ENCODE results near the gene MRAP2.
"Not testable (repeated sequence)": the region's sequence is repeated elsewhere in the genome, so short reads cannot be mapped to it uniquely, and the experiment has no call there.

The MRAP2 gene

DNA sequence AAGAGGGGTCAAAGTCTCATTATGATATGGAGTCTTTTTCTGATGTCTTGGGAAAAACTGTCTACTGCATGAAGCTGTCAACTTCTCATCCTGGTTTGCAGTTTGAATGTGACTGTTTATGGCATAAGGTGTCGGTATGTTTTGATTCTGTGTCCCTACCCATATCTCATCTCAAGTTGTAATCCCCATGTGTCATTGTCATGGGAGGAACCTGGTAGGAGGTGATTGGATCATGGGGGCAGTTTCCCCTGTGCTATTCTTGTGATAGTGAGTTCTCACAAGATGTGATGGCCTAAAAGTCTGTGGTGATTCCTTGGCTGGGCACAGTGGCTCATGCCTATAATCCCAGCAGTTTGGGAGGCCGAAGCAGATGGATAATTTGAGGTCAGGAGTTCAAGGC lies 47.6 kb downstream of the MRAP2 start:
- no peak for DNase-seq

DNA sequence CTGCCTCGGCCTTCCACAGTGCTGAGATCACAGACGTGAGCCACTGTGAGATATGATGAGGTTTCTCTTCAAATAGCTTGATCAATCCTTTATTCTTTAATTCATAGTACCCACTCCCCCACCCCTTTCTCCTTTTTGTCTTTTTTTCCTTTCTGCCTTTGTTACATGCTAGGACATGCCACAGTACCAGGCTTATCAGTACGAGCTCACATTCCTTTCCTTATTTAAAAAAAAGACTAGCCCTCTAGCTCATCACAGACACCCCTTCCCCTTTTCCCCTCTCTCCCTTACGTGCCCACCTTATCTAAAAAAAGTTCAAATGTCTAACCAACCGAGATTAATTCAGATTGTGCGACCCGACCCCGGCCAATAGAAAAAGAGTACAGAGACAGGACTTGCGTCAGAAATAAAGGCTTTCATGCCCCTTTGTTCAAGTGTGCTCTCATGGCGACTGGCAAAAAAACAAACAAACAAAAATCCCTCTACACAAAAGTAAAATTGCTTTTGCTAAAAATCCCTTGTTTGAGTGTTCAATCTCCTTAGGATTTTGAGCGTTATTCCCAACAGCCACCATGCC lies 49.2 kb downstream of the MRAP2 start:
- no peak for DNase-seq

DNA sequence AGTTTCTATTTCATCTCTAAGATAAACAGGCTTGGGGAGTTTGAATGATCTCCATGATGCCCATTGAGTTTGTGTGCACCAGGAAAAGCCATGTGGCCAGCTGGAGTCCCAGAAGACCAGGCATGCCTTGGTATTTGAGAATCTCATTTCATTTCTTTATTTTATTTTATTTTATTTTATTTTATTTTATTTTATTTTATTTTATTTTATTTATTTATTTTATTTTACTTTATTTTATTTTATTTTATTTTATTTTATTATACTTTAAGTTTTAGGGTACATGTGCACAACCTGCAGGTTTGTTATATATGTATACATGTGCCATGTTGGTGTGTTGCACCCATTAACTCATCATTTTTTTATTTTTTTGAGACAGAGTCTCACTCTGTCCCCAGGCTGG lies 51.1 kb downstream of the MRAP2 start:
- DNase-seq = not testable (repeated sequence)

DNA sequence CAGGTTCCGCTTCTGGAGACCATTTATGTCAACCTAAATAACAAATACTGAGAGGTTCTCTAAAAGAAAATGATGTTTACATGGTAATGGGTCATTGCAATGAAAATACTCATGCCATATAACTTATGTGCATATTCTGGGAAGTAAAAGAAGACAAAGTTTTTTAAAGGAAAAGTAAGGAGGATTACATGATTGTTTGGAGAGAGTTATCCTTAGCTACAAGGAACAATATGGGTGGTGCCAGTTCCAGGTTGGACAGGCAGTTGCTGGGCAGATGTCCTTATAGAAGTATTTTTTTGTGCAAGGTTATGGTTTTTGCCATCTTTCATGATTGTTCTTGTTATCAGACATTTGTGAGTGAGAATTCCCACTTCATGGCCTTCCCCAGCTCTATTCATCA lies 52.5 kb downstream of the MRAP2 start:
- DNase-seq = no peak

DNA sequence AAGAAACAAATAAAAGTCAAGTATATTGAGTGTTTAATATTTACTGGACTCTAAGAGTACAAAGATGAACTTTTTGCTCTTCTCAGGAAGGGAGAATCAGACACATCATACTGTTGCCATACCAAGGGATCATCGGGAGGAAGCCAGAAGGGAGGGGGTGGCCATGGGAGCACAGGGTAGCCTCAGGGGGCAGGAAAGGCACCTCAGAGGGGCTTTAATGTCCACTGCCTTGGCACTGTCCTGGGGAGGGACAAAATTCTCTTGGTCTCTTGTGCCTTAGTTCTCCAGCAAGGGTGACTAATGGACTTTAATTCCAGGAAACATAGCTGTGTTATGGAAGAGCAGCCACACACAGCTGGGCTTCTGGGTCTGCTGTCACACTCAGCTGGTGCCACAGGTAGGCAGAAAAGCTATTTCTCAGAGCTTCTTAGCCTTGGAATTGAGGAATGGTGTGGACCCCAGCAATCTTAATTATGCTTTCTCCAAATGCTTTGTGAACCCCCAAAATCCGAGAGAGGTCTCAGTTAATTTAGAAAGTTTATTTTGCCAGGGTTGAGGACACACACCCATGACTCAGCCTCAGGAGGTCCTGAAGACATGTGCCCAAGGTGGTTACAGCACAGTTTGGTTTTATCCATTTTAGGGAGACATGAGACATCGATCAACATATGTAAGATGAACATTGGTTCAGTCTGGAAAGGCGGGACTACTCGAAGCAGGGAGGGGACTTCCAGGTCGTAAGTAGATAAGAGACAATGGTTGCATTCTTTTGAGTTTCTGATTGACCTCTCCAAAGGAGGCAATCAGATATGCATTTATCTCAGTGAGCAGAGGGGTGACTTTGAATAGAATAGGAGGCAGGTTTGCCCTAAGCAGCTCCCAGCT lies 53.2 kb downstream of the MRAP2 start:
- DNase-seq = no peak

DNA sequence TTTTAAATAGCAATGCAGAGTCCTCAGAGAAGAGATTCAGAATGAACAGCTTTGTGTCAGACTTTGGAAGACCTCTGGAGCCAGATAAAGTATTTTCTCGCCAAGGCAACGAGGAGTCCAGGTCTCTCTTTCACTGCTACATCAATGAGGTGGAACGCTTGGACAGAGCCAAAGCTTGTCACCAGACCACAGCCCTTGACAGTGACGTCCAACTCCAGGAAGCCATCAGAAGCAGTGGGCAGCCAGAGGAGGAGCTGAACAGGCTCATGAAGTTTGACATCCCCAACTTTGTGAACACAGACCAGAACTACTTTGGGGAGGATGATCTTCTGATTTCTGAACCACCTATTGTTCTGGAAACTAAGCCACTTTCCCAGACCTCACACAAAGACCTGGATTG lies 55.5 kb downstream of the MRAP2 start:
- no peak for DNase-seq

DNA sequence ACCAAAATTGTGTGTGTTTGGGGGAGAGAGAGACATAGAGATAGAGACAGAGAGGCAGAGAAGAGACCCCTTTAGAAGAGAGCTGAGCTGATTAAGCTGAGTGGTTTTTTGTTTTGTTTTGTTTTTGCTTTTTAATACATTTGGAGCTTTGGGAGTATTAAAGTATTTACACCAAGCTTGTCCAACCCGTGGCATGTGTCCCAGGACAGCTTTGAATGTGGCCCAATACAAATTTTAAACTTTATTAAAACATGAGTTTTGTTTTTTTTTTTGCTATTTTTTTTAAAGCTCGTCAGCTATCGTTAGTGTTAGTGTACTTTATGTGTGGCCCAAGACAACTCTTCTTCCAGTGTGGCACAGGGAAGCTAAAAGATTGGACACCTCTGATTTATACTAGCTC lies 56.0 kb downstream of the MRAP2 start:
- DNase-seq = no peak

DNA sequence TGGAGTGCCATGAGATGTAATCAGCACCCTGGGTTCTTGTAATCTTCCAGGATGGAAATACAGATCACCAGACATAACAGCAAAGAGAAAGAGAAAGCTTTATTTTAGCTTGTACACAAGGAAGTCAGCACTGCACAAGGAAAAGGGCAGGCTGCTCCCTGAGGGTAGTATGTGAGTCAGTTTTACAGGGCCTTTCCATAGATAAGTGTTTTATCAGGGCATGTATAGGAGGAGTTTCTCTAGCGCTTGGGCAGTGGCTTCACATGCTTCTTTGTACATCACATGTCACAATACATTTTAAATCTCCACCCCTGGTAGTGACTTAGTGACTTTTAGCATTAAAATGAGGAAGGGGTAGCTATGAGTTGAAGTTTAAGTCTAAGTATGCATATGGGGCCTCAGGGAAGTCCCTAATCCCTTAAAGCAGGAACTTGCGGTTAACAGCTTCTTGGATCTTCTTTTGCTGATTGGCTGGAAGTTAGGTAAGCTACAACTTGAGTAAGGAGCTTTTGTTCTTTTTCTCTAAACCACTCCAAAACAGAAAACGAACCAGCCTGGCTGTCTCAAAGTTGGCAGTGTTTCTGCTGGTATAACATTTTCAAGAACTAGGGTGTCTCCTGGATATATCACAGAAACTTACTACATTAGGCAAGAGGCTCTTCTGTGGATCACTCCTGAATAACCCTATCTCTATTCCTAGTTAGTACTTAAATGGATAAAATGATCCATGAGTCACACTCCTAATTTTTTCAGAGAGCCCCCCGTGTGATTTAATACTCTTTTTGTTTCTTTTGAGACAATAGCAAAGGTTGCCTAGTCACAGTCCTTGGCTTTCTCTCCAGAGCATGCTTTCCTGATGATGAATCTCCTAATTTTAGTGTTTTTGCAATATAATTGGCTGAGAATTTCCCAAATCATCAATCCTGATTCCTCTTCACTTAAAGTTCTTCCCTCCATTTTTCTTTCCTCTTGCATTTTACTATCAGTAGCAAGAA lies 60.2 kb downstream of the MRAP2 start:
- DNase-seq = no peak

DNA sequence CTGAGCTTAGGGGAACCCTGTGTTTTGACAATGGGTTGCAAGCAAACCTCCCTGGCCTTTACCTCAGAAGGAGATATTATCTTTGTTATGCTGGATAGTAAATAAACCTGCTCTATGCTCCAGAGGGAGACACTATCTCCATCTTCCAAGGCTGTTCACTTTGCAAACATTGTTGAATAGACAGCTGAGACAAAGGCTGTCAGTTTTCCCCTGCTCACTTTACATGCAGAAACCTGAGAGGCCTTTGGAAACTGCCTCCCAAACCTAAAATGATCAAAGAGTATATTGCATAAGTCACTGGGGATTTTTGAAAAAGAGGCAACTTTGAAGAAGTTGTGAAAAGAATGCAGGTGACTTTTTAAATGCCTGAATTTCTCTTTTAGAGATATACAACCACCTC lies 61.6 kb downstream of the MRAP2 start:
- no peak for DNase-seq

DNA sequence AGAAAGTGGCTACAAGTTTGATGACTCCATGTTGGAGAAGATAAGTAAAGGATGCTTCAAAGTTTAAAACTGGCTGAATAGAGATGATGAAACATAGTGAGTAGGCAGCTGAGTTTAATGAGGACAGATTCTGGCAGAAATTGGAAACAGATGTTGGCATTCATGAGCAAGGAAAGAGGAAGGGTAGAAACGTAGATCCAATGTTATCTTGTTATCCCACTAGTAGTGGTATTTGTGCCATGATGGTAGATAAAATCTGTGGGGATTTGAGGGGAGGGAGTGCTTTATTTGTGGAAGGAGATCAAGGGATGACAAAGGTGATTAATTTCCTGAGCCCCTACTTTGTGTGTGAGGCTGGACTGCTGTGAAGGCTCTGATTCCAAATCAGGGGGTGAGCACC lies 69.5 kb downstream of the MRAP2 start:
- DNase-seq = no peak

DNA sequence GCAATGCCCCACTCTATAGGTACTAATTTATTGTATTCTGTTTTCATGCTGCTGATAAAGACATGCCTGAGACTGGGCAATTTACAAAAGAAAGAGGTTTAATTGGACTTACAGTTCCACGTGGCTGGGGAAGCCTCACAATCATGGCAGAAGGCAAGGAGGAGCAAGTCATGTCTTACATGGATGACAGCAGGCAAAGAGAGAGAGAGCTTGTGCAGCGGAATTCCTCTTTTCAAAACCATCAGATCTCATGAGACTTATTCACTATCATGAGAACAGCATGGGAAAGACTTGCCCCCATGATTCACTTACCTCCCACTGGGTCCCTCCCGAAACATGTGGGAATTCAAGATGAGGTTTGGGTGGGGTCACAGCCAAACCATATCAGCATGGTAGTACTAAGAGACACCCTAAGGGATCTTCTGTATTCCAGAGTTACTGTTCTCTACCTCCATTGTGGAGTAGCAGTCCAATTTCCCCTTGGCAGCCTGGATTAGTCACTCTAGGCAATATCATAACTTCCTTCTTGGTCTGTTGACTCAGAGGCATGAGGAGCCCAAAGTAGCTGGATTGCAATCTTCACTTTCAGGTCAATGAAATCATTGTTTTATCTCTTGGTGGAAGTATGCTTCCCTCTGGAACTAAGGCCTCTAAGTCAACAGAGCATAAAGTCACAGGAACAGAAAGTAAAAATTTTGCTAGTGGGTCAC lies 71.8 kb downstream of the MRAP2 start:
- not testable (repeated sequence) for DNase-seq

DNA sequence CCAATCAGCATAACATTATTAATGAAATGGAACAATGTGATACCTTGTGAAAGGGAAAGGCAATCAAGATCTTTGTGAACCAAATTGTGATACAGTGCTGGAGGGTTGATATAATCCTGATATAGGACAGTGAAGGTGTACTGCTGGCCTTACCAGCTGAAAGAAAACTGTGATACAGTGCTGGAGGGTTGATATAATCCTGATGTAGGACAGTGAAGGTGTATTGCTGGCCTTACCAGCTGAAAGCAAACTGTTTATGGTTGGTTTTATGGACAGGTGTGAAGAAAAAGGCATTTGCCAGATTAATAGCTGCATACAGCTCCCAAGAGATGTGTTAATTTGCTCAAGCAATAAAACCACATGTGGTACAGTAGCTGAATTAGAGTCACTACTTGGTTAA lies 73.9 kb downstream of the MRAP2 start:
- no peak for DNase-seq

DNA sequence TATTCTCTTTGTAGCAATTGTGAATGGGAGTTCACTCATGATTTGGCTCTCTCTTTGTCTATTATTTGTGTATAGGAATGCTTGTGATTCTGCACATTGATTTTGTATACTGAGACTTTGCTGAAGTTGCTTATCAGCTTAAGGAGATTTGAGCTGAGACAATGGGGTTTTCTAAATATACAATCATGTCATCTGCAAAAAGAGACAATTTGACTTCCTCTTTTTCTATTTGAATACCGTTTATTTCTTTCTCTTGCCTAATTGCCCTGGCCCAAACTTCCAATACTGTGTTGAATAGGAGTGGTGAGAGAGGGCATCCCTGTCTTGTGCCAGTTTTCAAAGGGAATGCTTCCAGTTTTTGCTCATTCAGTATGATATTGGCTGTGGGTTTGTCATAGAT lies 77.8 kb downstream of the MRAP2 start:
- DNase-seq = not testable (repeated sequence)

DNA sequence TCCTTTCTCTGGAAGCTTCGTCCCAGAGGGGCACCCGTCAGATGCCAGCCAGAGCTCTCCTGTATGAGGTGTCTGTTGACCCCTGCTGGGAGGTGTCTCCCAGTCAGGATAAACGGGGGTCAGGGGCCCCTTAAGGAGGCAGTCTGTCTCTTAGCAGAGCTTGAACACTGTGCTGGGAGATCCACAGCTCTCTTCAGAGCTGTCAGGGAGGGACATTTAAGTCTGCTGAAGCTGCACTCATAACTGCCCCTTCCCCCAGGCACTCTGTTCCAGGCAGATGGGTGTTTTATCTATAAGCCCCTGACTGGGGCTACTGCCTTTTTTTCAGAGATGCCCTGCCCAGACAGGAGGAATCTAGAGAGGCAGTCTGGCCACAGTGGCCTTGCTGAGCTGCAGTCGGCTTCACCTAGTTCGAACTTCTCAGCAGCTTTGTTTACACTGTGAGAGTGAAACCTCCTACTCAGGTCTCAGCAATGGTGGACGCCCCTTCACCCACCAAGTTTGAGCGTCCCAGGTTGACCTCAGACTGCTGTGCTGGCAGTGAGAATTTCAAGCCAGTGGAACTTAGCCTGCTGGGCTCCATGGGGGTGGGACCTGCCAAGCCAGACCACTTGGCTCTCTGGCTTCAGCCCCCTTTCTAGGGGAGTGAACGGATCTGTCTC lies 81.5 kb downstream of the MRAP2 start:
- not testable (repeated sequence) for DNase-seq

DNA sequence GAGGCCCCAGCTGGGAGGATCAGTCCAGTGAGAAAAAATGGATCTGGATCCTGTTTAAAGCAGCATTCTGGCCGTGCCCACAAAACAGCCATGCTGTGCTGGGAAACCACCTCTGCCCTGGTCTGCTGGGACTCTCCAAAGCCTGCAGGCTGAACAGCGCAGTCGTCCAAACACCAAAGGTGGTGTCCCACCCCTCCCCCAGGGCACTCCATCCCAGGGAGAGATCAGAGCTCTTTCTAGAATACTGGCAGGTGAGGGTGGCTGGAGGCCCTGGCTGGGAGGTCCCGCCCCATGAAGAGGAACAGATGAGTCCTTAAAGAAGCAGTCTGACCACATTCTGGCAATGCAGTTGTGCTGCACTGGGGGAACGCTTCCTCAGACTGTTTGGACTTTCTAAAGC lies 84.6 kb downstream of the MRAP2 start:
- DNase-seq = no peak

DNA sequence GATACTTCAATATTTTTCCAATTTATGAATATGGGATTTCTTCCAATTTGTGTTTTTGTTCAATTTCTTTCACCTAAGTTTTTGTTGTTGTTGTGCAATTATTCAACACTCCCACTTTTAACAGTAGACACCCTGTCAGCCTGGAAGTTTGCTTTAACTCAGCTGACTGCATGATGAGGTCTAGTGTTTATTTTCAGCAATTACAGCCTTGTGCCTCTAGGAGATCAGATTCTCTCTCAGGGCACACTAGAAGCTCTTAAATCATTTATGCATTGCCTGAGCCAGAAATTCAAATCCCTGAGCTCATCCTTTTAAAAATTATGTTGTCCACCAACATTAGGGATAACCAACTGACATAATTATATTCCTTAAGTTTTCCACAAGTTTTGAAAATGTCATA lies 85.7 kb downstream of the MRAP2 start:
- DNase-seq = no peak

DNA sequence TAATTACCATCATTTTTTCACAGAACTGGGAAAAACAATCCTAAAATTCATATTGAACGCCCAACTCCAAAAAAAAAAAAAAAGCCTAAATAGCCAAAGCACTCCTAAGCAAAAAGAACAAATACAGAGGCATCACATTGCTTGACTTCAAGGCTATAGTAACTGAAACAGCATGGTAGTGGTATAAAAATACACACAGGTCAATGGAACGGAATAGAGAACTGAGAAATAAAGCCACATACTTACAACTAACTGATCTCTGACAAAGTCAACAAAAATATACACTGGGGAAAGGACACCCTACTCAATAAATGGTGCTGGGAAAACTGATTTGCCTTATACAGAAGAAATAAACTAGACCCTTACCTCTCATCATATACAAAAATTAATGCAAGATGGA lies 89.6 kb downstream of the MRAP2 start:
- DNase-seq = no peak

DNA sequence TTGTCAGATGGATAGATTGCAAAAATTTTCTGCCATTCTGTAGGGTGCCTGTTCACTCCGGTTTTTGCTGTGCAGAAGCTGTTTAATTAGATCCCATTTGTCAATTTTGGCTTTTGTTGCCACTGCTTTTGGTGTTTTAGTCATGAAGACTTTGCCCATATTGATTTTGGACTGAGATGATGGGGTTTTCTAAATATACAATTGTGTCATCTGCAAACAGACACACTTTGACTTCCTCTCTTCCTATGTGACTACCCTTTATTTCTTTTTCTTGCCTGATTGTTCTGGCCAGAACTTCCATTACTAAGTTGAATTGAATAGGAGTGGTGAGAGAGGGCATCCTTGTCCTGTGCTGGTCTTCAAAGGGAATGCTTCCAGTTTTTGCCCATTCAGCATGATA lies 96.0 kb downstream of the MRAP2 start:
- not testable (repeated sequence) for DNase-seq

DNA sequence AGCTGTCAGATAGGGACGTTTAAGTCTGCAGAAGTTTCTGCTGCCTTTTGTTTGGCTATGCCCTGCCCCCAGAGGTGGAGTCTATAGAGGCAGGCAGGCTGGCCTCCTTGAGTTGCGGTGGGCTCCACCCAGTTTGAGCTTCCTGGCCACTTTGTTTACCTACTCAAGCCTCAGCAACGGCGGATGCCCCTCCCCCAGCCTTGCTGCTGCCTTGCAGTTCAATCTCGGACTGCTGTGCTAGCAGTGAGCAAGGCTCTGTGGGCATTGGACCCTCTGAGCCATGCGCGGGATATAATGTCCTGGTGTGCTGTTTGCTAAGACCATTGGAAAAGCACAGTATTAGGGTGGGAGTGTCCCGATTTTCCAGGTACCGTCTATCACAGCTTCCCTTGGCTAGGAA lies 99.8 kb downstream of the MRAP2 start:
- not testable (repeated sequence) for DNase-seq

DNA sequence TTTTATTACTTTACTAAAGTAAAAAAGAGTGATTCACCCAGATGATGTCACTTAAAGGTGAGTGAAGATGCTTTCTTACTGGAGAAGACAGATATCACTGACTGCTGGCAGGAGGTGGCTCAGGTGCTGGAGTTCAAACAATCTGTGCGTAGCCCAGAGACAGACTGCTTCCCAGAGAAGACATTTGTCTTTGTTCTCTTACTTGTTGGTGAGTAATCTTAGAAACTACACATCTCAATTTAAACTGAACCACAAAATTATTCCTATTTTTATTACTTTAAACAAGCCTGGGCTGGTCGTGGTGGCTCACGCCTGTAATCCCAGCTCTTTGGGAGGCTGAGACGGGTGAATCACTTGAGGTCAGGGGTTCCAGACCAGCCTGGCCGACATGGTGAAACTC lies 101.7 kb downstream of the MRAP2 start:
- no peak for DNase-seq

DNA sequence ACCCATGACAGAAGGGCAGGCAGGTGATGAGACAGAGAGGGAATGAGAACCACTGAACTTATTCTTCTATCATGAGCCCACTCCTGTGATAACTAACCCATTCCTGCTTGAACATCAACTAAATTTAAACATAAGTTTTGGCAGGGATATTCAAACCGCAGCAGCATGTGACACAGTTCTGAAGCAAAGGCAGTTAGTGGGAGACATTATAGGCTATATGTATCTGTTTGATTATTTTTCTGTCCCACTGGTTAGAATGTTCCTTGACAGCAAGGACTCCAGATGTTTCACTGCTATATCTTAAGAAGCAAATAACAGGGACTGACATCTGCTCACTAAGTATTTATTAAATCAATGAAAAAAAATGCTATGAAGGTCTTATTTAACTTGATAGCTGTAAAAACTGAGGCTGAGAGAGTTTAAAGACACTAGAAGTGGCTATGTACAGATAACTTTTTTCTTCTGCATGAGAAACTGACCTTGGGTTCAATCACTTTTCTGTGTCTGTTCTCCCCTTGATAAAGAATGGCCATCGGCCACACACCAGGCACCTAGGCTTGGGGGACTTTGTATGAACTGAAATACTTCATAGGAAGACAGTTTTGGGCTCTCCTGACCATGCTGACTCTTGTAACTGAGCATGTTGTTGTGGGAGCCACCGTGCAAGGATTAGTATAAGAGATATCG lies 102.9 kb downstream of the MRAP2 start:
- DNase-seq = no peak

DNA sequence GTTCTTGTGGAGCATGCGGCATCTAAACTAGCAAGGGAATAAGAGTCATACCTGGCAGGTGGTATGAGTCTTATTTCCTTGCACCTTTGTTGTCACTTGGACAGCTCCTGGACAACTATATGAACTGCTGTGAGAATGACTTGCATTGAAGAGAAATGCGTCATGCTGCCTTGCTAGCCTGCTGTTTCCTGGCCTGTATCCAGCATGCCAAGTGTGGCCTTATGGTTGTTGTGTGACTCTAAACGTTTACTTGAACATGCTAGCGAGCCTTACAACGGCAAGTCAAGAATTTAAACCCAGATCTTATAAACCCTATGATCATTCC lies 103.4 kb downstream of the MRAP2 start:
- no peak for DNase-seq

Data from activated CD4-positive, alpha-beta T cell treated with anti-CD3 and anti-CD28 coated beads for 48 hours (primary cell).